ENCODE data around the gene CELA3A. TPM values are rescaled to one million over a fixed set of nuclear protein-coding genes. Genes with fewer than 3 reads are reported as not detected.
A peak's percentile ranks its signal among the peaks of the same experiment; 100 is the strongest.

Gene CELA3A
- polyA plus RNA-seq, 3 donors = not detected

DNA sequence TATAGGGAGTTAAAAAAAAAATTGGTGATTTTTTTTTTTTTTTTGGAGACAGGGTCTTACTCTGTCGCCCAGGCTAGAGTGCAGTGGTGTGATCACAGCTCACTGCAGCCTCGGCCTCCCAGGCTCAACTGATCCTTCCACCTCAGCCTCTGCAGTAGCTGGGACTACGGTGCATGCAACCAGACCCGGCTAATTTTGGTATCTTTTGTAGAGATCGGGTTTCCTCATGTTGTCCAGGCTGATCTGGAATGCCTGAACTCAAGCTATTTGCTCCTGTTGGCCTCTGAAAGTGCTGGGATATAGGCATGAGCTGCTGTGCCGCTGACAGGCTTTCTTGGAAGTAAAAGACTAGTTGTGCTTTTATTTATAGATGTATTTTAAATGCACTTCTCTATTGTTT, 54.0 kb downstream of the CELA3A start:
- intact Hi-C loops (cut with micrococcal nuclease) = loop anchor here in 1 of 2 donors (5.0 kb wide), 1 partner anchor 33 kb away; no protein-coding TSS in a partner anchor
- peak overlapping the region; percentile 25 for H3K4me2 ChIP-seq (replicated peaks; ENCODE audit: extremely low read depth, low read length, poor library complexity, severe bottlenecking)
- no peaks in the 10 kb centered on the region for H3K9me3 Mint-ChIP-seq
- peaks cover 66 to 73% of the 10 kb centered on the region in 2 donors for H3K4me1 ChIP-seq (ENCODE audit: control insufficient read depth in 1 of 2, insufficient read depth in 2 of 2, low read length in 2 of 2)
- peak overlapping the region; percentile 12 to 54 for H3K27ac ChIP-seq (ENCODE audit: low read depth in 1 of 2, low read length in 2 of 2)
- H3K36me3 Mint-ChIP-seq = peaks cover 19 to 50% of the 10 kb centered on the region in 2 donors
- no peak for DNase-seq
- peaks cover 0 to 4% (median 0%) of the 10 kb centered on the region in 3 donors for H3K27me3 Mint-ChIP-seq (ENCODE audit: low read depth in 3 of 3)
- peaks cover 63% of the 10 kb centered on the region for H3K4me1 Mint-ChIP-seq
- peaks cover 11 to 29% of the 10 kb centered on the region in 2 donors for H3K36me3 ChIP-seq (replicated peaks in 1 of 2; ENCODE audit: control insufficient read depth in 1 of 2, insufficient read depth in 2 of 2, low read length in 2 of 2)
- no peaks in the 10 kb centered on the region for H3K9me3 ChIP-seq (replicated peaks in 1 of 2; ENCODE audit: control insufficient read depth in 1 of 2, insufficient read depth in 1 of 2, low read length in 2 of 2)
- TF ChIP-seq, protein P1, sequence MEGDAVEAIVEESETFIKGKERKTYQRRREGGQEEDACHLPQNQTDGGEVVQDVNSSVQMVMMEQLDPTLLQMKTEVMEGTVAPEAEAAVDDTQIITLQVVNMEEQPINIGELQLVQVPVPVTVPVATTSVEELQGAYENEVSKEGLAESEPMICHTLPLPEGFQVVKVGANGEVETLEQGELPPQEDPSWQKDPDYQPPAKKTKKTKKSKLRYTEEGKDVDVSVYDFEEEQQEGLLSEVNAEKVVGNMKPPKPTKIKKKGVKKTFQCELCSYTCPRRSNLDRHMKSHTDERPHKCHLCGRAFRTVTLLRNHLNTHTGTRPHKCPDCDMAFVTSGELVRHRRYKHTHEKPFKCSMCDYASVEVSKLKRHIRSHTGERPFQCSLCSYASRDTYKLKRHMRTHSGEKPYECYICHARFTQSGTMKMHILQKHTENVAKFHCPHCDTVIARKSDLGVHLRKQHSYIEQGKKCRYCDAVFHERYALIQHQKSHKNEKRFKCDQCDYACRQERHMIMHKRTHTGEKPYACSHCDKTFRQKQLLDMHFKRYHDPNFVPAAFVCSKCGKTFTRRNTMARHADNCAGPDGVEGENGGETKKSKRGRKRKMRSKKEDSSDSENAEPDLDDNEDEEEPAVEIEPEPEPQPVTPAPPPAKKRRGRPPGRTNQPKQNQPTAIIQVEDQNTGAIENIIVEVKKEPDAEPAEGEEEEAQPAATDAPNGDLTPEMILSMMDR (IDR thresholded peaks at IDR 0.05) = no peak
- peaks cover 84% of the 10 kb centered on the region for H3K79me2 ChIP-seq (ENCODE audit: insufficient read depth, low read length)
- H3K4me3 Mint-ChIP-seq = peak overlapping the region; percentile 43 to 63
- peaks cover 70% of the 10 kb centered on the region for H4K20me1 ChIP-seq (ENCODE audit: insufficient read depth, low read length)
- peak overlapping the region in 6 of 7 donors; percentile 15 to 88 (median 52) for H3K27ac Mint-ChIP-seq
- peak overlapping the region in 1 of 3 experiments; percentile 37 for H3K4me3 ChIP-seq (replicated peaks in 1 of 3; ENCODE audit: low read depth in 2 of 3, low read length in 3 of 3)
- H3K9ac ChIP-seq (ENCODE audit: insufficient read depth, low read length, poor library complexity, severe bottlenecking) = no peak overlapping the region
- H3K27me3 ChIP-seq (ENCODE audit: control insufficient read depth in 2 of 2, insufficient read depth in 2 of 2, low read length in 2 of 2) = no peaks in the 10 kb centered on the region
- 78% methylated on average over 3 of the region's 6 CpGs for WGBS (ENCODE audit: insufficient coverage)
- H2AFZ ChIP-seq (ENCODE audit: insufficient read depth, low read depth, low read length, poor library complexity, severe bottlenecking) = no peak overlapping the region

DNA sequence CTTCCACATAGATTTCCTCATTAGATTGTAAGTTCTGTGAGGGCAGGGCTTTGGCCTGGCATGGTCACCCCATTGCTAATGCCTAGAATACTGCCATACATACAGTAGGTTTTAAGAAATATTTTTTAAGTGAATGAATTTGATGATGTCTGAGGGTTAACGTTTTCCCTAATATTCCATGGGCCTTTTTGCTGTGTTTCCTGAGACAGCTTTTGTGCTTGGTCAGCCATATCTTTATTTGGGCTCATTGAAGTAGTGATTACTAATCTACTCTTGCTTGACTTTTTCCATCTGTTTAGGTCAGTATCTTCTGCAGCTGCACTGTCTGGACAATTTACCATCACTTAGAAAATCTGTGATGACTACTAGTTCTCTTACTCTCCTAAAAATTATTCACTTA, 54.6 kb downstream of the CELA3A start:
- Histone ChIP-seq H3K27me3 (ENCODE audit: control insufficient read depth in 2 of 2, insufficient read depth in 2 of 2, low read length in 2 of 2) (no peaks in the 10 kb centered on the region), H3K9ac (ENCODE audit: insufficient read depth, low read length, poor library complexity, severe bottlenecking) (no peak overlapping the region), H3K27ac (ENCODE audit: low read depth in 1 of 2, low read length in 2 of 2) (peak overlapping the region in 1 of 2 donors; percentile 54), H3K4me1 (ENCODE audit: control insufficient read depth in 1 of 2, insufficient read depth in 2 of 2, low read length in 2 of 2) (peaks cover 66 to 78% of the 10 kb centered on the region in 2 donors), H3K4me3 (replicated peaks in 1 of 3; ENCODE audit: low read depth in 2 of 3, low read length in 3 of 3) (peak overlapping the region in 1 of 3 experiments; percentile 37), H3K9me3 (replicated peaks in 1 of 2; ENCODE audit: control insufficient read depth in 1 of 2, insufficient read depth in 1 of 2, low read length in 2 of 2) (no peaks in the 10 kb centered on the region), H3K4me2 (replicated peaks; ENCODE audit: extremely low read depth, low read length, poor library complexity, severe bottlenecking) (peak overlapping the region; percentile 25), H2AFZ (ENCODE audit: insufficient read depth, low read depth, low read length, poor library complexity, severe bottlenecking) (no peak overlapping the region), H3K36me3 (replicated peaks in 1 of 2; ENCODE audit: control insufficient read depth in 1 of 2, insufficient read depth in 2 of 2, low read length in 2 of 2) (peaks cover 11 to 29% of the 10 kb centered on the region in 2 donors), H4K20me1 (ENCODE audit: insufficient read depth, low read length) (peaks cover 76% of the 10 kb centered on the region), H3K79me2 (ENCODE audit: insufficient read depth, low read length) (peaks cover 89% of the 10 kb centered on the region)
- peaks cover 67% of the 10 kb centered on the region for H3K4me1 Mint-ChIP-seq
- DNase-seq = no peak
- intact Hi-C loops (cut with micrococcal nuclease) = loop anchor here in 1 of 2 donors (5.0 kb wide), 1 partner anchor 34 kb away; no protein-coding TSS in a partner anchor
- peak overlapping the region in 1 of 2 donors; percentile 1 for H3K4me3 Mint-ChIP-seq
- H3K9me3 Mint-ChIP-seq = no peaks in the 10 kb centered on the region
- WGBS (ENCODE audit: insufficient coverage) = no CpG with 5 or more reads among the region's 1 CpG
- peaks cover 20 to 50% of the 10 kb centered on the region in 2 donors for H3K36me3 Mint-ChIP-seq
- peaks cover 0 to 4% (median 0%) of the 10 kb centered on the region in 3 donors for H3K27me3 Mint-ChIP-seq (ENCODE audit: low read depth in 3 of 3)
- H3K27ac Mint-ChIP-seq = peak overlapping the region in 5 of 7 donors; percentile 11 to 83 (median 27)
- TF ChIP-seq, protein P1 (IDR thresholded peaks at IDR 0.05) = no peak

Data from CD14-positive monocyte (primary cell).